ENCODE data around the gene PITPNM1.
"Not testable (repeated sequence)": the region's sequence is repeated elsewhere in the genome, so short reads cannot be mapped to it uniquely, and the experiment has no call there.

Gene PITPNM1
- 100 to 162 (median 126) reads per million in 9 experiments for total RNA-seq

- peak; percentile 11 for ATAC-seq (replicated peaks)
- H3K27me3 Mint-ChIP-seq, result no peaks in the 10 kb centered on the region
Observed at GRCh38 chr11:67504950-67505581, at the start of gene PITPNM1. Gene PITPNM1 (minus strand): TSS chr11:67505363. CDS start chr11:67504180, 1,183 bp downstream.

DNA sequence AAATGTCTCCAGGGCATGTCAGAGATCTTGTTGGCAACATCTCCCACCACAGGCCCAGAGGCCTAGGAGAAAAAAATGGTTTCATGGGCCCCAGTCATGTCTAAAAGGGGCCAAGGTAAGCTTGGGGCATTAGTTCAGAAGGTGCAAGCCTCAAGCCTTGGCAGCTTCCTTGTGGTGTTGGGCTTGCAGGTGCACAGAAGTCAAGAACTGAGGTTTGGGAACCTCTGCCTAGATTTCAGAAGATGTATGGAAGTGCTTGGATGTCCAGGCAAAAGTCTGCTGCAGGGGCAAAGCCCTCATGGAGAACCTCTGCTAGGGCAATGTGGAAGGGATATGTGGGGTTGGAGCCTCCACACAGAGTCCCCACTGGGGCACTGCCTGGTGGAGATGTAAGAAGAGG is 46.5 kb upstream of the PITPNM1 start:
- not testable (repeated sequence) for H3K9me3 Mint-ChIP-seq

More at GRCh38 chr11:67504950-67505581, at the start of gene PITPNM1:
- H3K9me3 Mint-ChIP-seq, result no peaks in the 10 kb centered on the region
- peak; percentile 59 to 68 (median 66) for DNase-seq
- peaks cover 47 to 54% of the 10 kb centered on the region in 2 donors for H3K4me1 Mint-ChIP-seq (ENCODE audit: low read depth in 2 of 2)
- H3K27ac Mint-ChIP-seq, result peak within 1 kb of the TSS; percentile 98 to 99
- H3K36me3 Mint-ChIP-seq (ENCODE audit: insufficient read depth), result peaks cover 77% of the 10 kb centered on the region
- H3K4me3 Mint-ChIP-seq, result peak within 1 kb of the TSS; percentile 95 to 98

GRCh38 chr11:67551127-67551526 is 46.0 kb upstream of the PITPNM1 start:
- H3K27me3 Mint-ChIP-seq, result peaks cover 11% of the 10 kb centered on the region in 2 donors
- ATAC-seq (replicated peaks) (no peak), DNase-seq (no peak)
- no peaks in the 10 kb centered on the region for H3K4me1 Mint-ChIP-seq (ENCODE audit: low read depth in 2 of 2)
- H3K9me3 Mint-ChIP-seq, result no peaks in the 10 kb centered on the region
- no peak overlapping the region for H3K4me3 Mint-ChIP-seq
- H3K27ac Mint-ChIP-seq, result no peak overlapping the region
- no peaks in the 10 kb centered on the region for H3K36me3 Mint-ChIP-seq (ENCODE audit: insufficient read depth)

More for the DNA sequence above, 46.5 kb upstream of the PITPNM1 start:
- not testable (repeated sequence) for H3K4me1 Mint-ChIP-seq (ENCODE audit: low read depth in 2 of 2); ATAC-seq (replicated peaks); H3K27ac Mint-ChIP-seq; H3K36me3 Mint-ChIP-seq (ENCODE audit: insufficient read depth); H3K4me3 Mint-ChIP-seq; H3K27me3 Mint-ChIP-seq; DNase-seq

DNA sequence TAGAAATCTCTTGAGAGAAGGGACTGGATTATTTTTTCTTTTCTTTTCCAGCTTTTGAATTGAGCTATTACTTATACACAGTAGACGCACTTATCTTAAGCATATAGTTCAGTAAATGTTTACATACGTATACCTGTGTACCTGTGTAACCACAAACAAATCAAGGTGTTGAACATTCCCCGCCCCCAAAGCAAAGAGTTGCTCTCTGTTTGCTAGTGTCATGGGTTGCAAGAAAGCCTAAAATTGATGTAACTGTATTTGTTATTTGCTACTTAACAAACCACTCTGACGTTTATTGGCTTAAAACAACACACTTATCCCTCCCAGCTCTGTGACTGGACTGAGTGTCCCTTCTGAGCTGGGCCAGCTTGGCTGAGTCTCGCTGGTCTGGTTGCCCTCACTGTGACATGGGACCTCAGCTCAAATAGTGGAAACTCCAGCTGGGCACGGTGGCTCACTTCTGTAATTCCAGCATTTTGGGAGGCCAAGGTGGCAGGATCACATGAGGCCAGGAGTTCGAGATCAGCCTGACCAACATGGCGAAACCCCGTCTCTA is 43.5 kb upstream of the PITPNM1 start:
- H3K27ac Mint-ChIP-seq, result no peak overlapping the region
- no peaks in the 10 kb centered on the region for H3K36me3 Mint-ChIP-seq (ENCODE audit: insufficient read depth)

GRCh38 chr11:67548112-67548511 is 42.9 kb upstream of the PITPNM1 start:
- not testable (repeated sequence) for ATAC-seq (replicated peaks); DNase-seq; H3K27ac Mint-ChIP-seq; H3K36me3 Mint-ChIP-seq (ENCODE audit: insufficient read depth); H3K4me1 Mint-ChIP-seq (ENCODE audit: low read depth in 2 of 2); H3K9me3 Mint-ChIP-seq; H3K4me3 Mint-ChIP-seq
- peaks cover 11 to 16% of the 10 kb centered on the region in 2 donors for H3K27me3 Mint-ChIP-seq

More for the DNA sequence above, 43.5 kb upstream of the PITPNM1 start:
- DNase-seq, result no peak
- H3K9me3 Mint-ChIP-seq, result no peaks in the 10 kb centered on the region
- H3K4me3 Mint-ChIP-seq, result no peak overlapping the region
- peaks cover 11 to 16% of the 10 kb centered on the region in 2 donors for H3K27me3 Mint-ChIP-seq
- ATAC-seq (replicated peaks), result no peak
- no peaks in the 10 kb centered on the region for H3K4me1 Mint-ChIP-seq (ENCODE audit: low read depth in 2 of 2)

DNA sequence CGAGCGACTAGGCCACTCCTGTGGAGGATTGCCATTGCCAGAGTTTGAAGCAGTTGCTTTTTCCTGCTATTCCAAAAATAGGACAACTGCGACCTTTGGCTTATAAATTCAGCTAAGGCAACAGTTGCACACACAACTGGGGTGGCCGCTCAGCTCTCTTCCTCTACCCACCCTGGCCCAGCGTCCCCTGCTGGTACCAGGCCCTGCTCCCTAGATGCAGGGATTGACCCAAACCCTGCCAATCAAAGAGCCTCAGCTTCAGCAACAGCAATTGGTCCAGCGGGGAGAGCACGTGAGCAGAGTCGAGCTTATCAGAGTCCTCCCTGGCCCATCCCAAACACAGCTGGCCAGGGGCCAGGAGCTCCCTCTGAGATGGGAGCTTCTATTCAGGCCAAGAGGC is 40.1 kb upstream of the PITPNM1 start:
- no peak for DNase-seq
- no peaks in the 10 kb centered on the region for H3K36me3 Mint-ChIP-seq (ENCODE audit: insufficient read depth)
- ATAC-seq (replicated peaks), result no peak
- H3K27me3 Mint-ChIP-seq, result peaks cover 11 to 16% of the 10 kb centered on the region in 2 donors
- H3K9me3 Mint-ChIP-seq, result no peaks in the 10 kb centered on the region
- no peak overlapping the region for H3K4me3 Mint-ChIP-seq
- H3K4me1 Mint-ChIP-seq (ENCODE audit: low read depth in 2 of 2), result no peaks in the 10 kb centered on the region
- no peak overlapping the region for H3K27ac Mint-ChIP-seq

DNA sequence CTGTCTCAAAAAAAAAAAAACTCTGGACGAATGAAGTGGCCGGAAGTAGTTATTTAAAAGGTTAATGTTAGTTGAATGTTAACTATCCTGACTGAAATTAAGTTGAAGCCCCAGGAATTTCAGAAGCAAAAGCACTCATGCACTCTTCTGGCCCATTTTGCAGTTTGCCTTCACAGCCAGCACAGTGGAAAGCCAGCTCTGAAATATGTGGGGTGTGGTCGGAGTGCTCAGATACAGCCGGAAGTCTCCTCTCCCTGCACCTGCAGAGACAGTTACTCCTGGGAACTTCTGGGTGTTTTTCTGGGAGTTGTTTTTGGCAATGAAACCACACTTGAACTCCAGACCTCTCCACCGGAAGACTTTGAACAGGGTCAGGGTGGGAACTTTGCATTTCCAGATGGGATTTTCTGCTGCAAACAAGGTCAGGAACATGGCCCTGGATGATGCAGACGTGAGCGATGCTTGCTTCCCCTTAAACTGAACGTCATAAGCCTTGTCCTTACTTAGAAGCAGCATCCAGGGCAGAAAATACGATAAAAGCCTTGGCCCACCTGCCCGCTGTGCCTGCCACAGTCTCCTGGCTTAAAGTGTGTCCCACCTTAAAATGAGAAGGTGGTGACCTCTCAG is 39.6 kb upstream of the PITPNM1 start:
- Mint-ChIP-seq H3K4me1 (ENCODE audit: low read depth in 2 of 2) (no peaks in the 10 kb centered on the region), H3K9me3 (no peaks in the 10 kb centered on the region), H3K27ac (no peak overlapping the region), H3K4me3 (no peak overlapping the region), H3K27me3 (peaks cover 6 to 16% of the 10 kb centered on the region in 2 donors), H3K36me3 (ENCODE audit: insufficient read depth) (no peaks in the 10 kb centered on the region)
- ATAC-seq (replicated peaks) (no peak), DNase-seq (no peak)

- H3K4me1 Mint-ChIP-seq (ENCODE audit: low read depth in 2 of 2), result no peaks in the 10 kb centered on the region
- no peak overlapping the region for H3K27ac Mint-ChIP-seq
- H3K9me3 Mint-ChIP-seq, result no peaks in the 10 kb centered on the region
- H3K4me3 Mint-ChIP-seq, result no peak overlapping the region
- H3K27me3 Mint-ChIP-seq, result peaks cover 5 to 17% of the 10 kb centered on the region in 2 donors
- DNase-seq (no peak), ATAC-seq (replicated peaks) (no peak)
- H3K36me3 Mint-ChIP-seq (ENCODE audit: insufficient read depth), result no peaks in the 10 kb centered on the region
Observed at GRCh38 chr11:67543585-67543984, 38.4 kb upstream of the PITPNM1 start.

DNA sequence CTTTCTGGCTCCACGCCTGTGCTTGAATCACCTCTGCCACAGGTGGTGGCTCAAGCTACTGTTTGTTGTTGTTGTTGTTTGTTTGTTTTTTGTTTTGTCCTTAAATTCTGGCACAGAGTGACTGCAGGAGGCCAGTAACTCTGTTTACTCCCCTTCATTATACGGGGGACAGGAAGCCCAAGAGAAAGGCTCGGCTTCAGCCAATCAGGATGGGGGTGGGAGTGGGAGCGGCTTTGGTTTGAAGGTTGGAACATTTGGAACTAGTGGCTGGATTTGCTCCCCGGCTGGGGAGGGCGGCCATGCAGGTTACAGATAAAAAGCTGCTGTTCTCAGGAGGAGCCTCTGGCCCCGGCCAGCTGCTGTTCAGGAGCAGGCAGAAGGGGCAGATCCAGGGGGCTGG is 37.8 kb upstream of the PITPNM1 start:
- Mint-ChIP-seq H3K27ac (no peak overlapping the region), H3K27me3 (peaks cover 5 to 23% of the 10 kb centered on the region in 2 donors), H3K4me3 (no peak overlapping the region), H3K4me1 (ENCODE audit: low read depth in 2 of 2) (no peaks in the 10 kb centered on the region), H3K9me3 (no peaks in the 10 kb centered on the region), H3K36me3 (ENCODE audit: insufficient read depth) (no peaks in the 10 kb centered on the region)
- DNase-seq (no peak), ATAC-seq (replicated peaks) (no peak)

GRCh38 chr11:67542169-67542568 is 37.0 kb upstream of the PITPNM1 start:
- no peaks in the 10 kb centered on the region for H3K36me3 Mint-ChIP-seq (ENCODE audit: insufficient read depth)
- no peak overlapping the region for H3K4me3 Mint-ChIP-seq
- H3K27ac Mint-ChIP-seq, result no peak overlapping the region
- no peak for DNase-seq
- peaks cover 5 to 24% of the 10 kb centered on the region in 2 donors for H3K27me3 Mint-ChIP-seq
- ATAC-seq (replicated peaks), result no peak
- no peaks in the 10 kb centered on the region for H3K4me1 Mint-ChIP-seq (ENCODE audit: low read depth in 2 of 2)
- H3K9me3 Mint-ChIP-seq, result no peaks in the 10 kb centered on the region

GRCh38 chr11:67541198-67541597 is 36.0 kb upstream of the PITPNM1 start:
- no peak overlapping the region for H3K27ac Mint-ChIP-seq
- ATAC-seq (replicated peaks) (no peak), DNase-seq (no peak)
- H3K4me3 Mint-ChIP-seq, result no peak overlapping the region
- peaks cover 0 to 14% of the 10 kb centered on the region in 2 donors for H3K27me3 Mint-ChIP-seq
- H3K4me1 Mint-ChIP-seq (ENCODE audit: low read depth in 2 of 2), result no peaks in the 10 kb centered on the region
- no peaks in the 10 kb centered on the region for H3K36me3 Mint-ChIP-seq (ENCODE audit: insufficient read depth)
- no peaks in the 10 kb centered on the region for H3K9me3 Mint-ChIP-seq

GRCh38 chr11:67539550-67539949 is 34.4 kb upstream of the PITPNM1 start:
- no peak overlapping the region for H3K4me3 Mint-ChIP-seq
- H3K27ac Mint-ChIP-seq, result no peak overlapping the region
- DNase-seq (no peak), ATAC-seq (replicated peaks) (no peak)
- peaks cover 0 to 8% of the 10 kb centered on the region in 2 donors for H3K27me3 Mint-ChIP-seq
- no peaks in the 10 kb centered on the region for H3K9me3 Mint-ChIP-seq
- H3K4me1 Mint-ChIP-seq (ENCODE audit: low read depth in 2 of 2), result no peaks in the 10 kb centered on the region
- H3K36me3 Mint-ChIP-seq (ENCODE audit: insufficient read depth), result no peaks in the 10 kb centered on the region

GRCh38 chr11:67538823-67539505 is 33.8 kb upstream of the PITPNM1 start:
- H3K36me3 Mint-ChIP-seq (ENCODE audit: insufficient read depth), result no peaks in the 10 kb centered on the region
- H3K9me3 Mint-ChIP-seq, result no peaks in the 10 kb centered on the region
- ATAC-seq (replicated peaks), result no peak
- no peak overlapping the region for H3K4me3 Mint-ChIP-seq
- H3K4me1 Mint-ChIP-seq (ENCODE audit: low read depth in 2 of 2), result no peaks in the 10 kb centered on the region
- DNase-seq, result no peak
- no peak overlapping the region for H3K27ac Mint-ChIP-seq
- peaks cover 0 to 8% of the 10 kb centered on the region in 2 donors for H3K27me3 Mint-ChIP-seq
